ENCODE data around the gene ERBB4. TPM values are rescaled to one million over a fixed set of nuclear protein-coding genes. Genes with fewer than 3 reads are reported as not detected.

Gene ERBB4
- total RNA-seq, 2 experiments from 2014 or later = not detected

DNA sequence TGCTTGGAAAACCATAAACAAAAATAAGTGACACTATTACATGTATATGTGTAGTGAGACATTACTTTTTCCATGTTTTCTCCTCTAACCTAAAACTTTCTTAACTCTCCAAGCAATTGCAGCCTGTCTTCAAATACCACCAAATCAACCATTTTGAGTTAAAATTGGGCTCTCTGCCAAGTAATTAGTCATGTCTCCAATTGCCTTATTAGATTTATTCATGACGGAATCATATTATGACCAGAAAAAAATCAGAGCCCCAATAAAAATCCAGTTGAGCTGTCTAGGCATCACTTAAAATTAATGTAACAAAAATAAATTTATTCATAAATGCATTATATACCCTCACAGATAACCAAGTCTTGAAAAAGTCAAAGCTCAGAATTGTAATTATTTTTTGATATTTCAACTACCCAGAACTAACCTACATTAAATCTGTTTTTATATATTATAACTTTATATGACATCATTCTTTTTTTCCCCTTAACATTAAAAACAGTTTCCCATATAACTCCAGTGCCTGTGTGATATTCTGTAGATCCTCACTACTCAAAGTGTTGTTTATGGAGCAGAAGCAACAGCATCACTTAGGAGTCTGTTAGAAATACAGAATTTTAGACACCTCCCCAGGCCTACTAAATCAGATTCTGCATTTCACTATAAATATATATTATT, 157.0 kb downstream of the ERBB4 start:
- DNase-seq (no peak), ATAC-seq (no peak)
- no peak overlapping the region for H3K4me3 Mint-ChIP-seq
- H3K27ac Mint-ChIP-seq = no peak overlapping the region
- H3K4me1 Mint-ChIP-seq (ENCODE audit: low read depth) = no peaks in the 10 kb centered on the region
- CTCF ChIA-PET = no interaction called here
- H3K9me3 Mint-ChIP-seq (ENCODE audit: insufficient read depth) = no peaks in the 10 kb centered on the region
- POLR2A ChIA-PET = no interaction called here
- H3K27me3 Mint-ChIP-seq (ENCODE audit: low read depth) = no peaks in the 10 kb centered on the region
- H3K36me3 Mint-ChIP-seq (ENCODE audit: low read depth) = no peaks in the 10 kb centered on the region

DNA sequence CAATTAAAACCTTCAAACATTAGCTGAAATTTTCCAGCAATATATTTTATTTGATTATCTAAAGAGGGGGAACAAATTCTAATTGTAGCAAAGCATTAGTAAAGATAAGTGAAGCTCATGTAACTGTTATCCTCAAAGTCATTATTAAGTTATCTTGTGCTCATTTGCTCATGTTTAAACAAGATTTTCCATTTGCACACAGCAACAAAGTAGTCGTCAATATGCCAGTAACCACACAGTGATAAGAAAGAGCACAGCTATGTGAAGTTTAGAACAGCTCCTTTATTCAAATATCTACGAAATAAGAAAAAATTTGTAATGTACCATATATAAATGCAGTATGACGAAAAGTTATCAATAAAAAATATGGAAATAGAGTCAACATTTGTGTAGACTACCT, 159.5 kb downstream of the ERBB4 start:
- Mint-ChIP-seq H3K9me3 (ENCODE audit: insufficient read depth) (no peaks in the 10 kb centered on the region), H3K4me1 (ENCODE audit: low read depth) (no peaks in the 10 kb centered on the region), H3K4me3 (no peak overlapping the region), H3K36me3 (ENCODE audit: low read depth) (no peaks in the 10 kb centered on the region), H3K27me3 (ENCODE audit: low read depth) (no peaks in the 10 kb centered on the region), H3K27ac (no peak overlapping the region)
- POLR2A ChIA-PET = no interaction called here
- ATAC-seq = no peak
- DNase-seq = no peak
- CTCF ChIA-PET = no interaction called here

DNA sequence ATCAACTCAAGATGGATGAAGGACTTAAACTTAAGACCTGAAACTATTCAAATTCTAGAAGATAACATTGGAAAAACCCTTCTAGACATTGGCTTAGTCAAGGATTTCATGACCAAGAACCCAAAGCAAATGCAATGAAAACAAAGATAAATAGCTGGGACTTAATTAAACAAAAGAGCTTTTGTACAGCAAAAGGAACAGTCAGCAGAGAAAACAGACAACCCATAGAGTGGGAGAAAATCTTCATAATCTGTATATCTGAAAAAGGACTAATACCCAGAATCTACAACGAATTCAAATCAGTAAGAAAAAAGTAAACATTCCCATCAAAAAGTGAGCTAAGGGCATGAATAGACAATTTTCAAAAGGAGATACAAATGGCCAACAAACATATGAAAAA, 171.2 kb downstream of the ERBB4 start:
- POLR2A ChIA-PET = no interaction called here
- H3K4me3 Mint-ChIP-seq = no peak overlapping the region
- no peaks in the 10 kb centered on the region for H3K36me3 Mint-ChIP-seq (ENCODE audit: low read depth)
- CTCF ChIA-PET = no interaction called here
- no peak for DNase-seq
- H3K27me3 Mint-ChIP-seq (ENCODE audit: low read depth) = no peaks in the 10 kb centered on the region
- no peaks in the 10 kb centered on the region for H3K9me3 Mint-ChIP-seq (ENCODE audit: insufficient read depth)
- ATAC-seq = no peak
- no peak overlapping the region for H3K27ac Mint-ChIP-seq
- H3K4me1 Mint-ChIP-seq (ENCODE audit: low read depth) = no peaks in the 10 kb centered on the region

- DNase-seq (no peak), ATAC-seq (no peak)
- POLR2A ChIA-PET = no interaction called here
- CTCF ChIA-PET = no interaction called here
- Mint-ChIP-seq H3K27me3 (ENCODE audit: low read depth) (no peaks in the 10 kb centered on the region), H3K4me1 (ENCODE audit: low read depth) (no peaks in the 10 kb centered on the region), H3K36me3 (ENCODE audit: low read depth) (no peaks in the 10 kb centered on the region), H3K4me3 (no peak overlapping the region), H3K27ac (no peak overlapping the region), H3K9me3 (ENCODE audit: insufficient read depth) (no peaks in the 10 kb centered on the region)
Observed at GRCh38 chr2:212364112-212364985, 174.3 kb downstream of the ERBB4 start.

DNA sequence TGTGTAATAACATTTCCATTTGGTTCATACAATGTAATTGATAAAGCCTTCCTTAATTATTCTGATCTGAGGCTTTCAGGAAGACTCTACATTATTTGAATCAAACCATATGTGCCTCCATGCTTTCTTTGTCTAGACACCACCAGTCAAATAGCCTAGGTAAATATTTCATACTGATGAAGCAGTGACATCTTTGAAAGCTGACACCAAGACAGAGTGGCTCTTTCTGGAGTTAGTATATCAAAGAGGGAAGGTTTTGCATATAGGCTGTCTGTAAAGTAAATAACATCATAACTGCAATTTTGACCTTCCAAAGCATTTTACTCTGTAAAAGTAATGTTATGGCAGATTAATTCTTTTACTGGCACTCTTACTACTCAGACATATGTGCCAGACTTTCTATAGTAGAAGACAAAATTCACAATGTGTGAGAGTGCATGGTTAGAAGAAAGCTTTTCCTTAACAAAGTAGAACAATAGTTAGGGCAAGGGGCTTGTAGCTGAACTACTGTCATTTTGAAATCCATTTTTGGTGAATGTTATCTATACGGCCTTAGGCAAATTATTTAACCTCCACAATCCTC, 177.3 kb downstream of the ERBB4 start:
- Mint-ChIP-seq H3K9me3 (ENCODE audit: insufficient read depth) (no peaks in the 10 kb centered on the region), H3K27ac (no peak overlapping the region), H3K27me3 (ENCODE audit: low read depth) (no peaks in the 10 kb centered on the region), H3K4me3 (no peak overlapping the region), H3K4me1 (ENCODE audit: low read depth) (no peaks in the 10 kb centered on the region), H3K36me3 (ENCODE audit: low read depth) (no peaks in the 10 kb centered on the region)
- ATAC-seq (no peak), DNase-seq (no peak)
- ChIA-PET CTCF (no interaction called here), POLR2A (no interaction called here)

GRCh38 chr2:212360068-212360460, 178.5 kb downstream of the ERBB4 start:
- Mint-ChIP-seq H3K9me3 (ENCODE audit: insufficient read depth) (no peaks in the 10 kb centered on the region), H3K4me1 (ENCODE audit: low read depth) (no peaks in the 10 kb centered on the region), H3K4me3 (no peak overlapping the region), H3K27me3 (ENCODE audit: low read depth) (no peaks in the 10 kb centered on the region), H3K27ac (no peak overlapping the region), H3K36me3 (ENCODE audit: low read depth) (no peaks in the 10 kb centered on the region)
- CTCF ChIA-PET = no interaction called here
- ATAC-seq (no peak), DNase-seq (no peak)
- POLR2A ChIA-PET = no interaction called here

DNA sequence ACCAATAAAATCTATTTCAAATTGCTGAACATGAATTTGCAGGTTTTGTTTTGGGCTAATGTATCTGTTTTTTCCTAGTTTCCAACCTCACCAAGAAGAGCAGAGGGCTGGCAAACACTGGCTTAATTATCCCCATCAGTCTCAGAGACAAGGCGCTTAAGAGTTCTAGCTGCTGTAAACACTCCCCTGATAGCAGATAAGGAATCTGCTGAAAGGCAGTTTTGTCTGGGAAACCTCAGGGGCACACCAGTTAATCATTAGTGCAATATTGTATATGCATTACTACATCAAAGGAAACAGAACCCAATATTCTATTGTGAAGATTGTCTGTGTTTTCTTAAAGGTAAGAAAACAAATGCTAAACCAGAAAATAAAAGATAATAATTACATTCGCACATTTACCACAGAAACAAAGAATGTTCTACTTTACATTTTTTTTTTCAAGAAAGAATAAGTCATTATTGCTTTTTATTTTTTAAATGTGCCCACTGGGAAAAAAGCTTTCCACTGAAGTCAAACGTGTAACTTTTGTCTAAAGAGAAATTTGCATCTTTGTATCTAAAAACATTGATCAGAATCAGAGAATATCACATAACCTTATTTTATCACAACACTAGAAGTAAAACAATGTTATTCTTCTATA, 179.1 kb downstream of the ERBB4 start:
- Mint-ChIP-seq H3K27ac (no peak overlapping the region), H3K27me3 (ENCODE audit: low read depth) (no peaks in the 10 kb centered on the region), H3K4me3 (no peak overlapping the region), H3K4me1 (ENCODE audit: low read depth) (no peaks in the 10 kb centered on the region), H3K36me3 (ENCODE audit: low read depth) (no peaks in the 10 kb centered on the region), H3K9me3 (ENCODE audit: insufficient read depth) (no peaks in the 10 kb centered on the region)
- ChIA-PET CTCF (no interaction called here), POLR2A (no interaction called here)
- DNase-seq (no peak), ATAC-seq (no peak)

DNA sequence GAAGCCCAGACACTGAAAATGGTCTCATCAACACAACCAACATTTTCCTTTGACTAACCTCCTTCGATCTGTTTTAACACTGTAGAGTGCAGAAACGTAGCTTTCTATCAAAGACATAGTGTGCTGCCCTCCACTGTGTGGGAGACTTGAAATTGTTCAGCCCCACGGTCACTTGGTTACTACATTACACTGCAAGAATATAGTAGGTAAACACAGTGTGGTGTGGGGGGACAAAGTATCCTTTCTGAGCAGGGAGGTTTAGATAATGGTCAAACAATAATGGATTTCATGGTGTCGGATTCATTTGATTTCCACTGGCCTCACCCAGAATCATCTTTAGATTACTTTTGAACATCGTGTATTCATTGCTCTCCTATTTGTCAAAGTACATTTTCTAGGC, 181.0 kb downstream of the ERBB4 start:
- DNase-seq = no peak
- POLR2A ChIA-PET = no interaction called here
- Mint-ChIP-seq H3K4me1 (ENCODE audit: low read depth) (no peaks in the 10 kb centered on the region), H3K27ac (no peak overlapping the region), H3K27me3 (ENCODE audit: low read depth) (no peaks in the 10 kb centered on the region), H3K9me3 (ENCODE audit: insufficient read depth) (no peaks in the 10 kb centered on the region), H3K36me3 (ENCODE audit: low read depth) (no peaks in the 10 kb centered on the region), H3K4me3 (no peak overlapping the region)
- CTCF ChIA-PET = no interaction called here
- no peak for ATAC-seq

DNA sequence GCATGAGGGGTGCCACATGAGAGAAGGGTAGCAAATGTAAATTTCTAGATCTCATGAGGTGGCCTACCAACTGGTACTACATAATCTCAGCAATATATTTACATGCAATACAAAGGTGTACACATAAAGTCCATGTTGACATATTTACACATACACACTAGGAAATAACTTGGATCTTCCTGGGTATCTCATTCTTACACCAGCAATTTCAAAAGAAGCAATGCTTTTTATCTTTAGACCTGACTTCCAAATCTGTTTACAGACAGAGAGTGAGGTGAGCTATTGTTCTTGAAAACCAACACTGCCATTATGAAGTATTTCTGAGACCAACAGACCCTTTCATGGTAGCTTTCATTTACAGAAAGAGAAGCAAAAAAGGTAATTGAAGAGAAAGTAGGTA, 184.2 kb downstream of the ERBB4 start:
- no peaks in the 10 kb centered on the region for H3K4me1 Mint-ChIP-seq (ENCODE audit: low read depth)
- no peak overlapping the region for H3K4me3 Mint-ChIP-seq
- ChIA-PET POLR2A (no interaction called here), CTCF (no interaction called here)
- DNase-seq (no peak), ATAC-seq (no peak)
- H3K36me3 Mint-ChIP-seq (ENCODE audit: low read depth) = no peaks in the 10 kb centered on the region
- H3K27me3 Mint-ChIP-seq (ENCODE audit: low read depth) = no peaks in the 10 kb centered on the region
- no peak overlapping the region for H3K27ac Mint-ChIP-seq
- H3K9me3 Mint-ChIP-seq (ENCODE audit: insufficient read depth) = no peaks in the 10 kb centered on the region

GRCh38 chr2:212348501-212348900, 190.1 kb downstream of the ERBB4 start:
- ATAC-seq (no peak), DNase-seq (no peak)
- ChIA-PET POLR2A (no interaction called here), CTCF (no interaction called here)
- Mint-ChIP-seq H3K36me3 (ENCODE audit: low read depth) (no peaks in the 10 kb centered on the region), H3K9me3 (ENCODE audit: insufficient read depth) (no peaks in the 10 kb centered on the region), H3K27me3 (ENCODE audit: low read depth) (no peaks in the 10 kb centered on the region), H3K4me1 (ENCODE audit: low read depth) (no peaks in the 10 kb centered on the region), H3K27ac (no peak overlapping the region), H3K4me3 (no peak overlapping the region)

GRCh38 chr2:212346865-212347264, 191.7 kb downstream of the ERBB4 start:
- no peaks in the 10 kb centered on the region for H3K36me3 Mint-ChIP-seq (ENCODE audit: low read depth)
- H3K4me1 Mint-ChIP-seq (ENCODE audit: low read depth) = no peaks in the 10 kb centered on the region
- no peak for DNase-seq
- ChIA-PET CTCF (no interaction called here), POLR2A (no interaction called here)
- H3K27ac Mint-ChIP-seq = no peak overlapping the region
- no peak for ATAC-seq
- H3K27me3 Mint-ChIP-seq (ENCODE audit: low read depth) = no peaks in the 10 kb centered on the region
- no peak overlapping the region for H3K4me3 Mint-ChIP-seq
- H3K9me3 Mint-ChIP-seq (ENCODE audit: insufficient read depth) = no peaks in the 10 kb centered on the region

DNA sequence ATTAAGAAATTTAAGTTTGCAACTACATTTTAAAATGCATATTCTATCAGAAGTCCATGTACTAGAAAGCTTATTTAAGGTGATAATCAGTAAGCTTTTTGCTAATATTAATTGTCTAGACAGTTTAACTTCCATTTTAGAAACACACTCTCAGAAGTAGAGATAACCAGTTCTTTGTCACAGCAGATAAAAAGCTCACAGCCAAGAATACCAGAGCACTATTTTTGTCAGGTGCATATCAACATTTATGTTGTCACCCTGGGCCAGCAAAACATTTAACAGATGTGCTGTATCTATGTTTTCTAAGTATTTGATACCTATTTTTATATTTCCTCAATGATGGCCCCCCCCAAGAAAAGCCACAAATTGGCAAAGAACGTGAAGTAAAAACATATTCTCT, 192.6 kb downstream of the ERBB4 start:
- no peaks in the 10 kb centered on the region for H3K4me1 Mint-ChIP-seq (ENCODE audit: low read depth)
- no peaks in the 10 kb centered on the region for H3K36me3 Mint-ChIP-seq (ENCODE audit: low read depth)
- H3K9me3 Mint-ChIP-seq (ENCODE audit: insufficient read depth) = no peaks in the 10 kb centered on the region
- no peak for ATAC-seq
- DNase-seq = no peak
- no peak overlapping the region for H3K27ac Mint-ChIP-seq
- CTCF ChIA-PET = no interaction called here
- no peaks in the 10 kb centered on the region for H3K27me3 Mint-ChIP-seq (ENCODE audit: low read depth)
- POLR2A ChIA-PET = no interaction called here
- H3K4me3 Mint-ChIP-seq = no peak overlapping the region

Data from activated CD8-positive, alpha-beta T cell treated with anti-CD3 and anti-CD28 coated beads, Interleukin-2, amount 10 ng/mL, durations not matched to agents 7 days and 5 days (primary cell).